Fibroblast of pulmonary artery (primary cell): ENCODE measurements around the gene TMEM126B.

Source experiments
- DNase-seq: peaks from one replicate; pipeline ENCODE4 v3.0.0-alpha.2; 2010; ENCODE audit warnings: low read depth
- H3K4me3 ChIP-seq: replicated peaks from 2 replicates; pipeline ENCODE4 v1.5.1; 2011; ENCODE audit warnings: low read depth, mild to moderate bottlenecking, control low read depth, low read length, moderate library complexity
- CTCF ChIP-seq: IDR thresholded peaks from 2 replicates; pipeline ENCODE4 v1.5.1; 2011; ENCODE audit warnings: mild to moderate bottlenecking, control low read depth, low read length, inconsistent platforms; ENCODE audit errors: missing control alignments

The TMEM126B gene

GRCh38 chr11:85627998-85628770 is at the start of gene TMEM126B:
TSS of gene TMEM126B (plus strand) at chr11:85628593. CDS start at chr11:85628608, 15 bp downstream.
- H3K4me3 ChIP-seq, result peak within 1 kb of the TSS; percentile 95
- TF ChIP-seq CTCF, result no peak
- peak; percentile 96 for DNase-seq

- no peak for DNase-seq
- no peak overlapping the region for H3K4me3 ChIP-seq
- TF ChIP-seq CTCF, result no peak
These were observed 46.3 kb upstream of the TMEM126B start for GRCh38 chr11:85582111-85582510.

GRCh38 chr11:85589373-85589772 is 39.0 kb upstream of the TMEM126B start:
- DNase-seq, result no peak
- H3K4me3 ChIP-seq, result no peak overlapping the region
- no peak for TF ChIP-seq CTCF

- no peak overlapping the region for H3K4me3 ChIP-seq
- DNase-seq, result peak; percentile 38
- TF ChIP-seq CTCF, result no peak
These were observed 37.4 kb upstream of the TMEM126B start for GRCh38 chr11:85590848-85591483.

- DNase-seq, result peak; percentile 71
- peak; percentile 54 for TF ChIP-seq CTCF
- no peak overlapping the region for H3K4me3 ChIP-seq
These were observed 33.0 kb upstream of the TMEM126B start for GRCh38 chr11:85595285-85595884.

DNA sequence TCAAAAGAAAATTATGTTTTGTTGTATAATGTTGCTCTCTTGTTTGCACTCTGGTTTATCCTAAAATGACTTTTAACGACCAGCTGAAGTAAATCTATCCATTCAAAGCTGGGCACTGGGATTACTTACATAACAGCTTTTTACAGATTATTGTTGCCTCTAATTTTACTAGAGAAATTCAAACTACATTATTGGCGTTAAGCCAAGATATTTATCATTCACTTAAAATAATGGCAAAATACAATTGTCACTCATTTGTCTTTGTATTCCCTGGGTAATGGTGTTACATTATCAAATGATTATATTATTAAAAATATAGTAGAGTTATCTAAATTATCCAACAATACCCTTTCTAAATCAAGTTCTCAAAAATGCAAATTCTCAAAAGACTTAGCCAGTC is 31.5 kb upstream of the TMEM126B start:
- no peak overlapping the region for H3K4me3 ChIP-seq
- DNase-seq, result no peak
- no peak for TF ChIP-seq CTCF
